ENCODE measurements around the gene CAMKK1. TPM values are rescaled to one million over a fixed set of nuclear protein-coding genes. Genes with fewer than 3 reads are reported as not detected.

Gene CAMKK1
- total and polyA plus RNA-seq, 9 of the 15 experiments (the other 6 are each of a cell fraction or from before 2014, with no cell fraction given): 0.34 to 7.5 (median 4.9) TPM

GRCh38 chr17:3917391-3917931 lies 24.6 kb upstream of the CAMKK1 start (continued):
- TF ChIP-seq, protein P1, sequence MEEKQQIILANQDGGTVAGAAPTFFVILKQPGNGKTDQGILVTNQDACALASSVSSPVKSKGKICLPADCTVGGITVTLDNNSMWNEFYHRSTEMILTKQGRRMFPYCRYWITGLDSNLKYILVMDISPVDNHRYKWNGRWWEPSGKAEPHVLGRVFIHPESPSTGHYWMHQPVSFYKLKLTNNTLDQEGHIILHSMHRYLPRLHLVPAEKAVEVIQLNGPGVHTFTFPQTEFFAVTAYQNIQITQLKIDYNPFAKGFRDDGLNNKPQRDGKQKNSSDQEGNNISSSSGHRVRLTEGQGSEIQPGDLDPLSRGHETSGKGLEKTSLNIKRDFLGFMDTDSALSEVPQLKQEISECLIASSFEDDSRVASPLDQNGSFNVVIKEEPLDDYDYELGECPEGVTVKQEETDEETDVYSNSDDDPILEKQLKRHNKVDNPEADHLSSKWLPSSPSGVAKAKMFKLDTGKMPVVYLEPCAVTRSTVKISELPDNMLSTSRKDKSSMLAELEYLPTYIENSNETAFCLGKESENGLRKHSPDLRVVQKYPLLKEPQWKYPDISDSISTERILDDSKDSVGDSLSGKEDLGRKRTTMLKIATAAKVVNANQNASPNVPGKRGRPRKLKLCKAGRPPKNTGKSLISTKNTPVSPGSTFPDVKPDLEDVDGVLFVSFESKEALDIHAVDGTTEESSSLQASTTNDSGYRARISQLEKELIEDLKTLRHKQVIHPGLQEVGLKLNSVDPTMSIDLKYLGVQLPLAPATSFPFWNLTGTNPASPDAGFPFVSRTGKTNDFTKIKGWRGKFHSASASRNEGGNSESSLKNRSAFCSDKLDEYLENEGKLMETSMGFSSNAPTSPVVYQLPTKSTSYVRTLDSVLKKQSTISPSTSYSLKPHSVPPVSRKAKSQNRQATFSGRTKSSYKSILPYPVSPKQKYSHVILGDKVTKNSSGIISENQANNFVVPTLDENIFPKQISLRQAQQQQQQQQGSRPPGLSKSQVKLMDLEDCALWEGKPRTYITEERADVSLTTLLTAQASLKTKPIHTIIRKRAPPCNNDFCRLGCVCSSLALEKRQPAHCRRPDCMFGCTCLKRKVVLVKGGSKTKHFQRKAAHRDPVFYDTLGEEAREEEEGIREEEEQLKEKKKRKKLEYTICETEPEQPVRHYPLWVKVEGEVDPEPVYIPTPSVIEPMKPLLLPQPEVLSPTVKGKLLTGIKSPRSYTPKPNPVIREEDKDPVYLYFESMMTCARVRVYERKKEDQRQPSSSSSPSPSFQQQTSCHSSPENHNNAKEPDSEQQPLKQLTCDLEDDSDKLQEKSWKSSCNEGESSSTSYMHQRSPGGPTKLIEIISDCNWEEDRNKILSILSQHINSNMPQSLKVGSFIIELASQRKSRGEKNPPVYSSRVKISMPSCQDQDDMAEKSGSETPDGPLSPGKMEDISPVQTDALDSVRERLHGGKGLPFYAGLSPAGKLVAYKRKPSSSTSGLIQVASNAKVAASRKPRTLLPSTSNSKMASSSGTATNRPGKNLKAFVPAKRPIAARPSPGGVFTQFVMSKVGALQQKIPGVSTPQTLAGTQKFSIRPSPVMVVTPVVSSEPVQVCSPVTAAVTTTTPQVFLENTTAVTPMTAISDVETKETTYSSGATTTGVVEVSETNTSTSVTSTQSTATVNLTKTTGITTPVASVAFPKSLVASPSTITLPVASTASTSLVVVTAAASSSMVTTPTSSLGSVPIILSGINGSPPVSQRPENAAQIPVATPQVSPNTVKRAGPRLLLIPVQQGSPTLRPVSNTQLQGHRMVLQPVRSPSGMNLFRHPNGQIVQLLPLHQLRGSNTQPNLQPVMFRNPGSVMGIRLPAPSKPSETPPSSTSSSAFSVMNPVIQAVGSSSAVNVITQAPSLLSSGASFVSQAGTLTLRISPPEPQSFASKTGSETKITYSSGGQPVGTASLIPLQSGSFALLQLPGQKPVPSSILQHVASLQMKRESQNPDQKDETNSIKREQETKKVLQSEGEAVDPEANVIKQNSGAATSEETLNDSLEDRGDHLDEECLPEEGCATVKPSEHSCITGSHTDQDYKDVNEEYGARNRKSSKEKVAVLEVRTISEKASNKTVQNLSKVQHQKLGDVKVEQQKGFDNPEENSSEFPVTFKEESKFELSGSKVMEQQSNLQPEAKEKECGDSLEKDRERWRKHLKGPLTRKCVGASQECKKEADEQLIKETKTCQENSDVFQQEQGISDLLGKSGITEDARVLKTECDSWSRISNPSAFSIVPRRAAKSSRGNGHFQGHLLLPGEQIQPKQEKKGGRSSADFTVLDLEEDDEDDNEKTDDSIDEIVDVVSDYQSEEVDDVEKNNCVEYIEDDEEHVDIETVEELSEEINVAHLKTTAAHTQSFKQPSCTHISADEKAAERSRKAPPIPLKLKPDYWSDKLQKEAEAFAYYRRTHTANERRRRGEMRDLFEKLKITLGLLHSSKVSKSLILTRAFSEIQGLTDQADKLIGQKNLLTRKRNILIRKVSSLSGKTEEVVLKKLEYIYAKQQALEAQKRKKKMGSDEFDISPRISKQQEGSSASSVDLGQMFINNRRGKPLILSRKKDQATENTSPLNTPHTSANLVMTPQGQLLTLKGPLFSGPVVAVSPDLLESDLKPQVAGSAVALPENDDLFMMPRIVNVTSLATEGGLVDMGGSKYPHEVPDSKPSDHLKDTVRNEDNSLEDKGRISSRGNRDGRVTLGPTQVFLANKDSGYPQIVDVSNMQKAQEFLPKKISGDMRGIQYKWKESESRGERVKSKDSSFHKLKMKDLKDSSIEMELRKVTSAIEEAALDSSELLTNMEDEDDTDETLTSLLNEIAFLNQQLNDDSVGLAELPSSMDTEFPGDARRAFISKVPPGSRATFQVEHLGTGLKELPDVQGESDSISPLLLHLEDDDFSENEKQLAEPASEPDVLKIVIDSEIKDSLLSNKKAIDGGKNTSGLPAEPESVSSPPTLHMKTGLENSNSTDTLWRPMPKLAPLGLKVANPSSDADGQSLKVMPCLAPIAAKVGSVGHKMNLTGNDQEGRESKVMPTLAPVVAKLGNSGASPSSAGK (IDR thresholded peaks at IDR 0.05): peak; percentile 63
- TF ChIP-seq, protein P2, sequence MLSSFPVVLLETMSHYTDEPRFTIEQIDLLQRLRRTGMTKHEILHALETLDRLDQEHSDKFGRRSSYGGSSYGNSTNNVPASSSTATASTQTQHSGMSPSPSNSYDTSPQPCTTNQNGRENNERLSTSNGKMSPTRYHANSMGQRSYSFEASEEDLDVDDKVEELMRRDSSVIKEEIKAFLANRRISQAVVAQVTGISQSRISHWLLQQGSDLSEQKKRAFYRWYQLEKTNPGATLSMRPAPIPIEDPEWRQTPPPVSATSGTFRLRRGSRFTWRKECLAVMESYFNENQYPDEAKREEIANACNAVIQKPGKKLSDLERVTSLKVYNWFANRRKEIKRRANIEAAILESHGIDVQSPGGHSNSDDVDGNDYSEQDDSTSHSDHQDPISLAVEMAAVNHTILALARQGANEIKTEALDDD (IDR thresholded peaks at IDR 0.05): no peak
- TF ChIP-seq SIRT6 (IDR thresholded peaks at IDR 0.05; ENCODE audit: low read depth, low read length): no peak
- no peak for TF ChIP-seq TAL1 (IDR thresholded peaks at IDR 0.05)
- no peak for TF ChIP-seq KLF10 (CRISPR knock-in tag; IDR thresholded peaks at IDR 0.05)
- no peak for TF ChIP-seq GTF2A2 (tag; IDR thresholded peaks at IDR 0.05)
- TF ChIP-seq, protein P3, sequence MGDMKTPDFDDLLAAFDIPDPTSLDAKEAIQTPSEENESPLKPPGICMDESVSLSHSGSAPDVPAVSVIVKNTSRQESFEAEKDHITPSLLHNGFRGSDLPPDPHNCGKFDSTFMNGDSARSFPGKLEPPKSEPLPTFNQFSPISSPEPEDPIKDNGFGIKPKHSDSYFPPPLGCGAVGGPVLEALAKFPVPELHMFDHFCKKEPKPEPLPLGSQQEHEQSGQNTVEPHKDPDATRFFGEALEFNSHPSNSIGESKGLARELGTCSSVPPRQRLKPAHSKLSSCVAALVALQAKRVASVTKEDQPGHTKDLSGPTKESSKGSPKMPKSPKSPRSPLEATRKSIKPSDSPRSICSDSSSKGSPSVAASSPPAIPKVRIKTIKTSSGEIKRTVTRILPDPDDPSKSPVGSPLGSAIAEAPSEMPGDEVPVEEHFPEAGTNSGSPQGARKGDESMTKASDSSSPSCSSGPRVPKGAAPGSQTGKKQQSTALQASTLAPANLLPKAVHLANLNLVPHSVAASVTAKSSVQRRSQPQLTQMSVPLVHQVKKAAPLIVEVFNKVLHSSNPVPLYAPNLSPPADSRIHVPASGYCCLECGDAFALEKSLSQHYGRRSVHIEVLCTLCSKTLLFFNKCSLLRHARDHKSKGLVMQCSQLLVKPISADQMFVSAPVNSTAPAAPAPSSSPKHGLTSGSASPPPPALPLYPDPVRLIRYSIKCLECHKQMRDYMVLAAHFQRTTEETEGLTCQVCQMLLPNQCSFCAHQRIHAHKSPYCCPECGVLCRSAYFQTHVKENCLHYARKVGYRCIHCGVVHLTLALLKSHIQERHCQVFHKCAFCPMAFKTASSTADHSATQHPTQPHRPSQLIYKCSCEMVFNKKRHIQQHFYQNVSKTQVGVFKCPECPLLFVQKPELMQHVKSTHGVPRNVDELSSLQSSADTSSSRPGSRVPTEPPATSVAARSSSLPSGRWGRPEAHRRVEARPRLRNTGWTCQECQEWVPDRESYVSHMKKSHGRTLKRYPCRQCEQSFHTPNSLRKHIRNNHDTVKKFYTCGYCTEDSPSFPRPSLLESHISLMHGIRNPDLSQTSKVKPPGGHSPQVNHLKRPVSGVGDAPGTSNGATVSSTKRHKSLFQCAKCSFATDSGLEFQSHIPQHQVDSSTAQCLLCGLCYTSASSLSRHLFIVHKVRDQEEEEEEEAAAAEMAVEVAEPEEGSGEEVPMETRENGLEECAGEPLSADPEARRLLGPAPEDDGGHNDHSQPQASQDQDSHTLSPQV (IDR thresholded peaks at IDR 0.05): peak; percentile 59; the same call in 1 of the 2 replicates
- no peak for TF ChIP-seq TBP (optimal IDR thresholded peaks at IDR 0.05; ENCODE audit: low read depth, low read length)
- TF ChIP-seq GATAD2B (IDR thresholded peaks at IDR 0.05; ENCODE audit: borderline replicate concordance): peak; percentile 62; the same call in 1 of the 2 replicates
- TF ChIP-seq SMAD4 (CRISPR knock-in tag; conservative IDR thresholded peaks at IDR 0.05): no peak; the same call in none of the 2 replicates
- TF ChIP-seq CHD2 (IDR thresholded peaks at IDR 0.05; ENCODE audit: low read depth, low read length): no peak
- TF ChIP-seq SMARCA5 (IDR thresholded peaks at IDR 0.05): no peak
